IMR-90 (cell line): ENCODE measurements around the gene LETM1. TPM values are rescaled to one million over a fixed set of nuclear protein-coding genes. Genes with fewer than 3 reads are reported as not detected.

Source experiments
- ATAC-seq: fragments of 200-7000 bp; cut with Tn5 transposase; 2 replicates; pipeline ENCODE4 v1.9.1; 2020; ENCODE audit warnings: low read depth, mild to moderate bottlenecking, moderate library complexity
- BruUV-seq: library from RNA; stranded (reverse); fragments of 400-500 nt; replicated peaks from 2 replicates; lab custom pipeline; 2021; lab: Mats Ljungman, UMichigan
- CTCF ChIA-PET: fragments of 300-600 bp; formaldehyde crosslinking; extraction: SDS; loops from one replicate; lab custom pipeline; 2021; ENCODE audit warnings: antibody characterized with exemption; lab: Yijun Ruan, JAX
- POLR2A ChIA-PET: fragments of 300-600 bp; sonication (Branson Sonifier 250); formaldehyde crosslinking; loops from one replicate; lab custom pipeline; 2022; ENCODE audit warnings: antibody characterized with exemption; ENCODE audit not compliant: unreplicated experiment; lab: Charles Lee
- DNase-seq: peaks from one replicate; pipeline ENCODE4 v3.0.0; 2013
- H2AFZ ChIP-seq: replicated peaks from 2 replicates; pipeline ENCODE3; 2013; ENCODE audit warnings: low read length, mild to moderate bottlenecking; ENCODE audit not compliant: poor library complexity
- H2AK5ac ChIP-seq: 2 replicates; pipeline ENCODE4 v1.6.1; 2013; ENCODE audit warnings: low read depth, low read length, inconsistent platforms
- H2AK9ac ChIP-seq: replicated peaks from 2 replicates; pipeline ENCODE3; 2013; ENCODE audit warnings: mild to moderate bottlenecking, low read depth, low read length, moderate library complexity; ENCODE audit not compliant: poor library complexity
- H2BK120ac ChIP-seq: 2 replicates; pipeline ENCODE4 v1.6.1; 2013; ENCODE audit warnings: low read depth, low read length, inconsistent platforms
- H2BK15ac ChIP-seq: 3 replicates; pipeline ENCODE4 v1.6.1; 2013; ENCODE audit warnings: low read depth, low read length, inconsistent platforms
- H2BK20ac ChIP-seq: 2 replicates; pipeline ENCODE4 v1.6.1; 2013; ENCODE audit warnings: low read depth, mild to moderate bottlenecking, inconsistent platforms, low read length, moderate library complexity
- H2BK5ac ChIP-seq: 2 replicates; pipeline ENCODE4 v1.6.1; 2013; ENCODE audit warnings: mild to moderate bottlenecking, low read depth, low read length, inconsistent platforms; ENCODE audit not compliant: poor library complexity, severe bottlenecking
- H3K14ac ChIP-seq: replicated peaks from 2 replicates; pipeline ENCODE4 v1.6.1; 2013; ENCODE audit warnings: low read depth, low read length, inconsistent platforms
- H3K18ac ChIP-seq: 2 replicates; pipeline ENCODE4 v1.6.1; 2013; ENCODE audit warnings: low read depth, low read length, control low read depth
- H3K23ac ChIP-seq: 2 replicates; pipeline ENCODE4 v1.6.1; 2013; ENCODE audit warnings: low read depth, low read length, inconsistent platforms
- H3K27ac ChIP-seq: 2 replicates; pipeline ENCODE4 v1.5.1; 2013; ENCODE audit warnings: mild to moderate bottlenecking, control low read depth, low read length; ENCODE audit not compliant: insufficient read depth
- H3K27me3 ChIP-seq: 2 replicates; pipeline ENCODE4 v1.6.1; 2013; ENCODE audit warnings: low read length; ENCODE audit not compliant: control insufficient read depth, insufficient read depth
- H3K36me3 ChIP-seq: 2 replicates; pipeline ENCODE4 v1.6.1; 2013; ENCODE audit warnings: low read length, mixed read lengths; ENCODE audit not compliant: control insufficient read depth, insufficient read depth
- H3K4ac ChIP-seq: 2 replicates; pipeline ENCODE4 v1.6.1; 2013; ENCODE audit warnings: low read depth, low read length, inconsistent platforms
- H3K4me1 ChIP-seq: 2 replicates; pipeline ENCODE4 v1.6.1; 2013; ENCODE audit warnings: low read length, mixed read lengths; ENCODE audit not compliant: control insufficient read depth, insufficient read depth
- H3K4me2 ChIP-seq: 2 replicates; pipeline ENCODE4 v1.6.1; 2013; ENCODE audit warnings: low read depth, mild to moderate bottlenecking, control low read depth, low read length, moderate library complexity
- H3K4me3 ChIP-seq: 2 replicates; pipeline ENCODE4 v1.5.1; 2013; ENCODE audit warnings: low read depth, mild to moderate bottlenecking, control low read depth, low read length, moderate library complexity; ENCODE audit not compliant: insufficient read depth
- H3K56ac ChIP-seq: 2 replicates; pipeline ENCODE4 v1.6.1; 2013; ENCODE audit warnings: low read length, inconsistent platforms; ENCODE audit not compliant: insufficient read depth; ENCODE audit errors: extremely low read depth
- H3K79me1 ChIP-seq, 2 experiments: 2 replicates each; pipeline ENCODE4 v1.6.1; 2013; ENCODE audit warnings: low read length in 2 of 2, inconsistent platforms in 1 of 2, low read depth in 1 of 2
- H3K9ac ChIP-seq: 2 replicates; pipeline ENCODE4 v1.6.1; 2013; ENCODE audit warnings: low read depth, low read length, control low read depth
- H3K9me1 ChIP-seq: 2 replicates; pipeline ENCODE4 v1.6.1; 2013; ENCODE audit warnings: low read length, inconsistent platforms; ENCODE audit not compliant: insufficient read depth
- H3K9me3 ChIP-seq: 2 replicates; pipeline ENCODE4 v1.6.1; 2013; ENCODE audit warnings: low read length; ENCODE audit not compliant: control insufficient read depth, insufficient read depth
- H4K20me1 ChIP-seq: 2 replicates; pipeline ENCODE4 v1.6.1; 2013; ENCODE audit warnings: low read length, inconsistent platforms; ENCODE audit not compliant: insufficient read depth
- H4K5ac ChIP-seq: 2 replicates; pipeline ENCODE4 v1.6.1; 2013; ENCODE audit warnings: mild to moderate bottlenecking, low read depth, low read length, control low read depth
- H4K8ac ChIP-seq, 2 experiments: 2 replicates each; pipeline ENCODE4 v1.6.1; 2013; ENCODE audit warnings: low read depth in 2 of 2, low read length in 2 of 2, control low read depth in 1 of 2, inconsistent platforms in 1 of 2
- H4K91ac ChIP-seq: 2 replicates; pipeline ENCODE4 v1.6.1; 2013; ENCODE audit warnings: low read depth, low read length, inconsistent platforms; ENCODE audit not compliant: insufficient read depth
- RFX5 ChIP-seq: IDR thresholded peaks from 2 replicates; pipeline ENCODE4 v1.8.0; 2012; ENCODE audit warnings: low read depth, mild to moderate bottlenecking, low read length, moderate library complexity
- WGBS, 2 experiments: methylation state at CpG; one replicate each; pipeline versions ENCODE4 v1.1.5 to v1.1.7; 2013; ENCODE audit warnings: missing lambda C conversion rate in 2 of 2; ENCODE audit not compliant: insufficient read length in 1 of 2; ENCODE audit errors: extremely low coverage in 2 of 2; 5-methylcytosine and 5-hydroxymethylcytosine counted together
- dilution Hi-C: fragments of 300-500 bp; cut with HindIII; formaldehyde crosslinking; loops from one replicate; pipeline ENCODE4 v1.14.3; 2018; ENCODE audit warnings: low sequenced_read_pairs; ENCODE audit not compliant: unreplicated experiment
- in situ Hi-C: fragments of 300-500 bp; cut with MboI; formaldehyde crosslinking; loops from 3 replicates; pipeline ENCODE4 v1.14.3; 2019; ENCODE audit warnings: low sequenced_read_pairs, inconsistent platforms, mixed read lengths
- intact Hi-C: fragments of 100-400 bp; cut with micrococcal nuclease; formaldehyde crosslinking; loops from 2 replicates; pipeline ENCODE4 v1.10.0; 2022
- polyA plus RNA-seq, 3 experiments: library from polyadenylated mRNA; depleted of rRNA; stranded (reverse); fragments of >200 nt; gene quantifications; 2 replicates each; pipeline ENCODE4 v1.2.3, GENCODE V29; 2012; ENCODE audit warnings: low replicate concordance in 1 of 3
- total RNA-seq: library from RNA; depleted of rRNA; stranded (reverse); fragments of >200 nt; gene quantifications from 2 replicates; pipeline ENCODE4 v1.2.3, GENCODE V29; 2012

LETM1 gene
- total and polyA plus RNA-seq, 2 of the 4 experiments (the other 2 are of a cell fraction): 25.0 to 49.3 TPM

DNA sequence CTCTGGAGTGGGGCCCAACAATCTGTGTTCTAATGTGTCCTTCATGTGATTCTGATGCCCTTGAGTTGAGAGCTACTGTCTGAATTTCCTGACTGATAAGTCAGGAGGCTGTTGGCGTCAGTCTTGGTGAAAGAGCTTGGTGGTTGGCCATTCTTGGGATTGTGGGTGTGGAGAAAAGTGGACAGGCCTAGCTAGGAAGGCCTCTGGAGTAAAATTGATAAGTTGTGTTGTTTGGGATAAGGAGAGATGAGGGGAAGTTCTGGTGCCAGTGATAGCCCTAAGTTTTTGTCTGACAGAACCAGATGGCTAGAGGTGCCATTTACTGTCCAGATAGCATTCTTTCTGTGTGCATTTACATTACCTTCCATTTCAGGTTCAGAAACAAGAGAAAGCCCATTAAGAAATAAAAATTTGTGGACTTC lies 26.9 kb upstream of the LETM1 start:
- Histone ChIP-seq H2AK9ac (no peak overlapping the region), H4K20me1 (peaks cover 80% of the 10 kb centered on the region), H3K27ac (no peak overlapping the region), H4K91ac (no peak overlapping the region), H2BK15ac (no peak overlapping the region), H3K9me1 (peaks cover 33% of the 10 kb centered on the region), H2AFZ (no peak overlapping the region), H3K4me1 (peaks cover 16% of the 10 kb centered on the region), H3K79me1 (peaks cover 0 to 28% of the 10 kb centered on the region in 2 experiments; a peak in 2 of 4 replicates), H3K4ac (no peak overlapping the region), H2BK20ac (no peak overlapping the region), H3K4me2 (no peak overlapping the region), H3K56ac (no peak overlapping the region), H3K36me3 (no peaks in the 10 kb centered on the region), H3K23ac (0 out of 2 replicates have a peak overlapping the region, but pooled peaks have one; percentile 20), H3K27me3 (no peaks in the 10 kb centered on the region), H3K14ac (peak overlapping the region; percentile 14; the same call in 1 of the 2 replicates), H3K18ac (no peak overlapping the region), H3K9ac (no peak overlapping the region), H4K5ac (peak overlapping the region; percentile 64), H3K4me3 (no peak overlapping the region), H3K9me3 (no peaks in the 10 kb centered on the region), H2BK5ac (no peak overlapping the region), H4K8ac (0 out of 4 replicates have a peak overlapping the region, but pooled peaks of 1 of the 2 experiments have one; percentile 25), H2AK5ac (peak overlapping the region; percentile 66; the same call in 1 of the 2 replicates), H2BK120ac (no peak overlapping the region)
- ChIA-PET CTCF (no interaction called here), POLR2A (interaction anchor here (0.7 kb wide), 1 partner anchor 298 kb away, joined by 16 read pairs; no protein-coding TSS in a partner anchor)
- ATAC-seq (no peak), DNase-seq (no peak)
- intact Hi-C loops: no loop called here
- BruUV-seq: no TSS peak
- dilution Hi-C loops: no loop called here
- WGBS, 2 experiments: no CpG with 5 or more reads among the region's 1 CpG
- in situ Hi-C loops: no loop called here
- TF ChIP-seq RFX5: no peak
